ENCODE measurements around the gene SEM1. TPM values are rescaled to one million over a fixed set of nuclear protein-coding genes. Genes with fewer than 3 reads are reported as not detected.
"Not testable (repeated sequence)": the region's sequence is repeated elsewhere in the genome, so short reads cannot be mapped to it uniquely, and the experiment has no call there.

The SEM1 gene
- total and polyA plus RNA-seq, 7 donors = 16.3 to 102 (median 37.0) TPM

DNA sequence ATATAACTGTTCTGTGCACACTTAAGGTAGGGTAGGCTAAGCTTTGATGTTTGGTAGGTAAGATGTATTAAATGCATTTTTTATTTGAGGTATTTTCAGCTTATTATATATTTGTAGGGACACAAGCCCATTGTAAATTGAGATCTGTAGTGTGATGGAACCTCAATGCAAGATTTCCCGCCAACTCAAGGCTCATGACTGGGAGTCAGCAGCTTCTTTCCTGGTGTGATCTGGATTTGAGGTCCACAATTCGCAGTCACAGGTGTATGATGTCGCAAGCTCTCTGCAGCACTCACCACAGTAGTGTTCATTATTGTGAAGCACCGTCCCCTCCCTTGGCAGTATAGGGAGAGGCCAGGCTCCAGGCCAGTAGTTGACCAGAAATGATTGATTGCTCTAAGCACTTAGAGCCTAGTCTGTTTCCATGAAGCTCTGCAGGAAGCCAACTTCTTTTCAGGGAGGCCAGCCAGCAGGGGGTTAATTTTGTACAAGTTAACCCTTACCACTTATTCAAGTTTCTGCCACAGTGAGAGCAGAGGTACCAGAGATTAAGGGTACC is 54.9 kb downstream of the SEM1 start:
- DNase-seq = no peak
- TF ChIP-seq POLR2AphosphoS5 (IDR thresholded peaks at IDR 0.05) = no peak
- no peak for TF ChIP-seq POLR2A (IDR thresholded peaks at IDR 0.05)
- TF ChIP-seq, protein P1, sequence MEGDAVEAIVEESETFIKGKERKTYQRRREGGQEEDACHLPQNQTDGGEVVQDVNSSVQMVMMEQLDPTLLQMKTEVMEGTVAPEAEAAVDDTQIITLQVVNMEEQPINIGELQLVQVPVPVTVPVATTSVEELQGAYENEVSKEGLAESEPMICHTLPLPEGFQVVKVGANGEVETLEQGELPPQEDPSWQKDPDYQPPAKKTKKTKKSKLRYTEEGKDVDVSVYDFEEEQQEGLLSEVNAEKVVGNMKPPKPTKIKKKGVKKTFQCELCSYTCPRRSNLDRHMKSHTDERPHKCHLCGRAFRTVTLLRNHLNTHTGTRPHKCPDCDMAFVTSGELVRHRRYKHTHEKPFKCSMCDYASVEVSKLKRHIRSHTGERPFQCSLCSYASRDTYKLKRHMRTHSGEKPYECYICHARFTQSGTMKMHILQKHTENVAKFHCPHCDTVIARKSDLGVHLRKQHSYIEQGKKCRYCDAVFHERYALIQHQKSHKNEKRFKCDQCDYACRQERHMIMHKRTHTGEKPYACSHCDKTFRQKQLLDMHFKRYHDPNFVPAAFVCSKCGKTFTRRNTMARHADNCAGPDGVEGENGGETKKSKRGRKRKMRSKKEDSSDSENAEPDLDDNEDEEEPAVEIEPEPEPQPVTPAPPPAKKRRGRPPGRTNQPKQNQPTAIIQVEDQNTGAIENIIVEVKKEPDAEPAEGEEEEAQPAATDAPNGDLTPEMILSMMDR (IDR thresholded peaks at IDR 0.05) = no peak
- no peak for TF ChIP-seq EP300 (IDR thresholded peaks at IDR 0.05)
- H3K36me3 ChIP-seq = no peaks in the 10 kb centered on the region
- intact Hi-C loops (cut with DNase I) = no loop called here
- no peak overlapping the region for H3K4me3 ChIP-seq
- peaks cover 0 to 2% (median 0%) of the 10 kb centered on the region in 4 donors for H3K9me3 ChIP-seq
- H3K4me1 ChIP-seq = peaks cover 0 to 9% (median 0%) of the 10 kb centered on the region in 4 donors
- H3K27me3 ChIP-seq = no peaks in the 10 kb centered on the region
- 91 to 93% methylated on average over 4 of the region's 4 CpGs for WGBS, 2 donors
- no peak overlapping the region for H3K27ac ChIP-seq

DNA sequence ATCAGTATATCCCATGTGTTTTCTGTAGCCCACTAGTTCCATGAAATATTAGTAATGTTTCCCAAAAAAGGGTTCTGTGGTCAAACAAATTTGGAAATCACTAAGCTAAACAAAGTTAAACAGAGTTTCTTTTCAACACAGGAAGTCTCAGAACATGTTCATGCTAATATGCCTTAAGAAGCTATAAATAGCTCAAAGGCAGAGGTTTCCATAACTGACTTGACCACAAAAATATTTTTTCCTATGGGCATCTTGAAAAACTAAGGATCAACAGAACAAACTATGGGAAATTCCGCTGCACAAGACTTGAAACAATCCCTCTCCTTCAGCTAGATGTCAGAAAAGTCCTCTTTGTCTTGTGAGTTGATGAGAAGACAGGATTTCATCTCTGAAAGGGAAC is 59.7 kb downstream of the SEM1 start:
- Histone ChIP-seq H3K27me3 (no peaks in the 10 kb centered on the region), H3K4me3 (no peak overlapping the region), H3K4me1 (no peaks in the 10 kb centered on the region), H3K27ac (no peak overlapping the region), H3K9me3 (peaks cover 0 to 2% (median 0%) of the 10 kb centered on the region in 4 donors), H3K36me3 (peaks cover 0 to 4% (median 0%) of the 10 kb centered on the region in 4 donors)
- DNase-seq = no peak
- WGBS, 2 donors = 82 to 88% methylated on average over 1 of the region's 1 CpG
- no peak for TF ChIP-seq POLR2A (IDR thresholded peaks at IDR 0.05)
- TF ChIP-seq POLR2AphosphoS5 (IDR thresholded peaks at IDR 0.05) = no peak
- TF ChIP-seq, protein P1 (IDR thresholded peaks at IDR 0.05) = no peak
- TF ChIP-seq EP300 (IDR thresholded peaks at IDR 0.05) = no peak
- intact Hi-C loops (cut with DNase I) = no loop called here

DNA sequence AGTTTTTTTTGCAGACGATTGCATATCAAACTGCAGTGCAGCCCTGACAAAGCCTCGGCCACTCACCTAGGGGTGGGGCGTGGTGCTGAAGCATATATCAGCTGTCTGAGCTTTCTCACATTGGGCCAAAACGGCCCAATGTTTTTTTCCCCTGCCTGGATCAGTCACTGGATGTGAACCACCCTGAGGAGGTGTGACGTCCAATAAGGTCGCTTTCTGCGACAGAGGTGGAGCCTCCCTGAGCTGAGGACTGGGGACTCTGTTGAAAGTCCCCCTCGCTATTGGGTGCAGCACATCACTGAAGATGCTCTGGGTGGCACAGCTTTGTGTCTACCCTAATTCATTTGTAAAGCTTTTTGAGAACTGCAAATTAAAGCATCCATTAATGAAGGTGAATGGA is 60.9 kb downstream of the SEM1 start:
- 82 to 88% methylated on average over 8 of the region's 8 CpGs for WGBS, 2 donors
- Histone ChIP-seq H3K9me3 (peaks cover 0 to 2% (median 0%) of the 10 kb centered on the region in 4 donors), H3K4me3 (no peak overlapping the region), H3K4me1 (no peaks in the 10 kb centered on the region), H3K36me3 (peaks cover 0 to 4% (median 0%) of the 10 kb centered on the region in 4 donors), H3K27ac (no peak overlapping the region), H3K27me3 (no peaks in the 10 kb centered on the region)
- no peak for TF ChIP-seq POLR2AphosphoS5 (IDR thresholded peaks at IDR 0.05)
- no peak for TF ChIP-seq POLR2A (IDR thresholded peaks at IDR 0.05)
- TF ChIP-seq, protein P1 (IDR thresholded peaks at IDR 0.05) = no peak
- intact Hi-C loops (cut with DNase I) = no loop called here
- DNase-seq = no peak

DNA sequence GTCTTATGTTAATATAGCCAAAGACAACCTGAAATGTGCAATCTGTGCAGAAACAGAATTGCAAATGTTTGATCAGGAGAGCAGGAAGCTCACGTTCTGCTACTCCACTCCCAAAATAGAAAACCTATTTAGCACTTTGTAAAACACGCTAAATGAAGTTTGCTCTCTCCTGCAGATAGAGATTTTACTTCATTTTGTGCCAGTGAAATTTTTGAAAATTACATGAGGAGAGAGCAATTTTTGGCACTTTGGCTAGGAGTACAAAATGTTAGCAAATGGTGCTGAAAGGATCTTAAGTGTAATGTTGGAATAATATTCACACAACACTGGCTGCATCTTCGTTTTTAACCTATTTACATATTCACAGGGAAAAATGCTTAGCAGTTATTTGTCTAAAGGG is 61.9 kb downstream of the SEM1 start:
- Histone ChIP-seq H3K4me1 (no peaks in the 10 kb centered on the region), H3K9me3 (peaks cover 0 to 2% (median 0%) of the 10 kb centered on the region in 4 donors), H3K27me3 (no peaks in the 10 kb centered on the region), H3K36me3 (peaks cover 0 to 4% (median 0%) of the 10 kb centered on the region in 4 donors), H3K27ac (no peak overlapping the region), H3K4me3 (no peak overlapping the region)
- 64 to 66% methylated on average over 3 of the region's 3 CpGs for WGBS, 2 donors
- intact Hi-C loops (cut with DNase I) = no loop called here
- no peak for DNase-seq
- TF ChIP-seq POLR2AphosphoS5 (IDR thresholded peaks at IDR 0.05) (no peak), POLR2A (IDR thresholded peaks at IDR 0.05) (no peak)

DNA sequence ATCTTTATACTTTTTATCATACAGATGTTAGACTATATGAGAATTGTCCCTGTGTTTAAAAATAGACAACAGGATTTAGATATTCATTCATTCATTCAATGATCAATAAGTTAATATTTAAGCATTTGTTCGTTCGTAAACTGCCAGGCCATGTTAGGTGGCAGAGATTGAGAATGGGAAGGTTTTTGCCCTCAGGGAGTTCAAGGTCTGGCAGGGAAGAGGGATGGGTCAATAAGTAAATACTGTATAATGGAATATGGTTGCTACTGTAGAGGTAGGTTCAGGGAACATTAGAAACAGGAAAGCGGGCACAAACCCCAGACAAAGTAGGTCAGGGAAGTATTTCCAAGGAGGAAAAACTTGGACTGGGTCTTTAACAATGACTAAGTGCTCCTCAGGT is 64.6 kb downstream of the SEM1 start:
- peaks cover 0 to 4% (median 0%) of the 10 kb centered on the region in 4 donors for H3K36me3 ChIP-seq
- H3K27ac ChIP-seq = no peak overlapping the region
- DNase-seq = no peak
- no peaks in the 10 kb centered on the region for H3K9me3 ChIP-seq
- no peak overlapping the region for H3K4me3 ChIP-seq
- no peaks in the 10 kb centered on the region for H3K4me1 ChIP-seq
- TF ChIP-seq, protein P1 (IDR thresholded peaks at IDR 0.05) = no peak
- no peak for TF ChIP-seq POLR2AphosphoS5 (IDR thresholded peaks at IDR 0.05)
- no peak for TF ChIP-seq POLR2A (IDR thresholded peaks at IDR 0.05)
- TF ChIP-seq EP300 (IDR thresholded peaks at IDR 0.05) = no peak
- intact Hi-C loops (cut with DNase I) = no loop called here
- no peaks in the 10 kb centered on the region for H3K27me3 ChIP-seq
- WGBS, 2 donors = 93 to 94% methylated on average over 3 of the region's 3 CpGs

DNA sequence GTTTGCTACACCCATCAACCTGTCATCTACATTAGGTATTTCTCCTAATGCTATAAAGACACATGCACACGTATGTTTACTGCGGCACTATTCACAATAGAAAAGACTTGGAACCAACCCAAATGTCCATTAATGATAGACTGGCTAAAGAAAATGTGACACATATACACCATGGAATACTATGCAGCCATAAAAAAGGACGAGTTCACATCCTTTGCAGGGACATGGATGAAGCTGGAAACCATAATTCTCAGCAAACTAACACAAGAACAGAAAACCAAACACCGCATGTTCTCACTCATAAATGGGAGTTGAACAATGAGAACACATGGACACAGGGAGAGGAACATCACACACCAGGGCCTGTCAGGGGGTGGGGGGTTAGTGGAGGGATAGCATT is 66.2 kb downstream of the SEM1 start:
- H3K9me3 ChIP-seq; intact Hi-C loops (cut with DNase I); H3K4me1 ChIP-seq; H3K4me3 ChIP-seq; DNase-seq; H3K27ac ChIP-seq; H3K36me3 ChIP-seq; H3K27me3 ChIP-seq: not testable (repeated sequence)
- 91 to 97% methylated on average over 4 of the region's 4 CpGs for WGBS, 2 donors

All from sigmoid colon (tissue), 7 donors.